Vagina (tissue), 2 donors: Measurements from ENCODE around the gene ZNF638. TPM values are rescaled to one million over a fixed set of nuclear protein-coding genes. Genes with fewer than 3 reads are reported as not detected.

Experiments
- DNase-seq, 2 donors: peaks; one replicate each; pipeline ENCODE4 v3.0.0-alpha.2; 2017; ENCODE audit errors: extremely low spot score in 2 of 2
- H3K27ac ChIP-seq: fragments of 200-600 bp; sonication (generic); one replicate; pipeline ENCODE4 v1.5.1; 2019
- H3K27me3 ChIP-seq: fragments of 200-600 bp; sonication (generic); one replicate; pipeline ENCODE4 v1.5.1; 2019
- H3K36me3 ChIP-seq, 2 donors: fragments of 200-600 bp; sonication (generic); one replicate each; pipeline ENCODE4 v1.5.1; 2017 to 2019
- H3K4me1 ChIP-seq: fragments of 200-600 bp; sonication (generic); one replicate; pipeline ENCODE4 v1.5.1; 2019
- H3K4me3 ChIP-seq, 2 donors: fragments of 200-600 bp; sonication (generic); 1 replicate in 1 of 2; 2 replicates in 1 of 2; pipeline ENCODE4 v1.5.1; 2016 to 2019
- H3K9me3 ChIP-seq: fragments of 200-600 bp; sonication (generic); one replicate; pipeline ENCODE4 v1.5.1; 2019
- POLR2A ChIP-seq, 2 donors: fragments of 450-650 bp; IDR thresholded peaks; one replicate each; pipeline ENCODE4 v1.6.1; 2017; ENCODE audit warnings: antibody characterized with exemption in 2 of 2, mild to moderate bottlenecking in 2 of 2, moderate library complexity in 2 of 2
- POLR2AphosphoS5 ChIP-seq, 2 donors: sonication (generic); formaldehyde crosslinking; IDR thresholded peaks; one replicate each; pipeline ENCODE4 v1.9.0; 2017; ENCODE audit warnings: antibody characterized with exemption in 2 of 2, mild to moderate bottlenecking in 2 of 2, low read depth in 1 of 2; ENCODE audit not compliant: insufficient read depth in 1 of 2
- intact Hi-C: fragments of 100-400 bp; cut with DNase I; formaldehyde crosslinking; loops from one replicate; pipeline ENCODE4 v1.15.1; 2023
- total RNA-seq: library from RNA; depleted of rRNA; stranded (reverse); fragments of >200 nt; gene quantifications from one replicate; pipeline ENCODE4 v1.2.3, GENCODE V29; 2016
- TF ChIP-seq, protein P1 (sequence below), 3 experiments: fragments of 450-650 bp in 2 of 3; fragments of 200-600 bp in 1 of 3; sonication (generic) in 1 of 3; IDR thresholded peaks; one replicate each; pipeline ENCODE4 v1.5.1; 2017 to 2019; ENCODE audit warnings: antibody characterized with exemption in 3 of 3, mild to moderate bottlenecking in 2 of 3, moderate library complexity in 2 of 3

Gene ZNF638
- total RNA-seq, 1 donor from 2014 or later, result 139 TPM

DNA sequence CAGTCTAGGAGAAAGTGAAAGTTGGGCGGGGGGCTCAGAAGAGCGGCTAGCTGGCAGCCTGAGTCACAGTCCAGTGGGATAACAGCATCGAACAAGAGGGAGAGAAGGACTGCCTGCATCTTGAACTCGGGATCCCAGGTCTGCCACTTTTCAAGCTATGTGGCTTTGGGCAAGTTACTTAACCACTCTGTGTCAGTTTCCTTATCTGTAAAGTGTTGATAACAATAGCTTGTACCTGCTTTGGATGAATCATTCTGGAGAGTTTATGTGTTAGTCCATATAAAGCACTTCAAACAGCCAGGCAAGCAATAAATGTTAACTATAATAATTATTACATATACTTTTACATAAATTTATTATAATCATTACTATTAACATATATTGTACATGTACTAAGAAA lies 126.3 kb downstream of the ZNF638 start:
- no peak overlapping the region for H3K4me3 ChIP-seq
- no peaks in the 10 kb centered on the region for H3K27me3 ChIP-seq
- H3K36me3 ChIP-seq, result no peaks in the 10 kb centered on the region
- H3K4me1 ChIP-seq, result peaks cover 17% of the 10 kb centered on the region
- TF ChIP-seq, protein P1, sequence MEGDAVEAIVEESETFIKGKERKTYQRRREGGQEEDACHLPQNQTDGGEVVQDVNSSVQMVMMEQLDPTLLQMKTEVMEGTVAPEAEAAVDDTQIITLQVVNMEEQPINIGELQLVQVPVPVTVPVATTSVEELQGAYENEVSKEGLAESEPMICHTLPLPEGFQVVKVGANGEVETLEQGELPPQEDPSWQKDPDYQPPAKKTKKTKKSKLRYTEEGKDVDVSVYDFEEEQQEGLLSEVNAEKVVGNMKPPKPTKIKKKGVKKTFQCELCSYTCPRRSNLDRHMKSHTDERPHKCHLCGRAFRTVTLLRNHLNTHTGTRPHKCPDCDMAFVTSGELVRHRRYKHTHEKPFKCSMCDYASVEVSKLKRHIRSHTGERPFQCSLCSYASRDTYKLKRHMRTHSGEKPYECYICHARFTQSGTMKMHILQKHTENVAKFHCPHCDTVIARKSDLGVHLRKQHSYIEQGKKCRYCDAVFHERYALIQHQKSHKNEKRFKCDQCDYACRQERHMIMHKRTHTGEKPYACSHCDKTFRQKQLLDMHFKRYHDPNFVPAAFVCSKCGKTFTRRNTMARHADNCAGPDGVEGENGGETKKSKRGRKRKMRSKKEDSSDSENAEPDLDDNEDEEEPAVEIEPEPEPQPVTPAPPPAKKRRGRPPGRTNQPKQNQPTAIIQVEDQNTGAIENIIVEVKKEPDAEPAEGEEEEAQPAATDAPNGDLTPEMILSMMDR (IDR thresholded peaks at IDR 0.05), result no peak
- TF ChIP-seq POLR2AphosphoS5 (IDR thresholded peaks at IDR 0.05; ENCODE audit: insufficient read depth in 1 of 2, low read depth in 1 of 2), result no peak
- no peak for TF ChIP-seq POLR2A (IDR thresholded peaks at IDR 0.05)
- no peak overlapping the region for H3K27ac ChIP-seq
- no peaks in the 10 kb centered on the region for H3K9me3 ChIP-seq
- DNase-seq, result no peak
- intact Hi-C loops, result no loop called here

DNA sequence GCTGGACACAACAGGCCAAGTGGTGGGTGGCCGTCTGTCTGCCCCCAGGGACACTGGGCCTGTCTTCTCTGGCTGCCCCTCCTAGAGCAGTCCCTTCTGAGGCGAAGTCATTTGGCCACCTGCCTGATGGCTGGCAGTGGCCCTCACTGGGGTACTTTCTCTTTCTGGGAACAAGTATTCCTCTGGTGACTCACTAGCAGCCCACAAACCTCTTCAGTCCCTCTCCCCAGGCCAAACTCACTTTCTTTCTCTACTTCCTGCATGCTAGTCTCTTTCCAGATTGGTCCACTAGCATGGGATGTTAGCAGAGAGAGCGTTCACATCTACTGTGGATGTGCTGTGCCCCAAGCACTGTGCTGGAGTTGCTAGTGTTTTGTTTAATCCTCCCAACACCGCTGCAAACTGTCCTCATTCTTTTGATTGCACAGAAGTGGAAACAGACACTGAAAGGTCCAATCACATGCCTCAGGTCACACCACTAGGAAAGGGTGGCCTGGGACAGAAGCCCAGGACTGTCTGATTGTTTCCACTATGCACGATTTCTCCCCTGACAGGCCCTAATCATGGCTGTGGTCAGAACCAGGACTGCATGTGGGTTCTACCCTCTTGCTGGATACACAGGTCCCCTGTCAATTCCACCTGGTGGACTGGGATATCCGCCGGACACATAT lies 127.0 kb downstream of the ZNF638 start:
- Histone ChIP-seq H3K36me3 (no peaks in the 10 kb centered on the region), H3K4me1 (peaks cover 11% of the 10 kb centered on the region), H3K9me3 (no peaks in the 10 kb centered on the region), H3K27me3 (no peaks in the 10 kb centered on the region), H3K4me3 (no peak overlapping the region), H3K27ac (no peak overlapping the region)
- DNase-seq, result peak; percentile 70 to 79
- intact Hi-C loops, result no loop called here
- TF ChIP-seq POLR2AphosphoS5 (IDR thresholded peaks at IDR 0.05; ENCODE audit: insufficient read depth in 1 of 2, low read depth in 1 of 2), result no peak
- TF ChIP-seq, protein P1 (IDR thresholded peaks at IDR 0.05), result no peak
- TF ChIP-seq POLR2A (IDR thresholded peaks at IDR 0.05), result no peak

DNA sequence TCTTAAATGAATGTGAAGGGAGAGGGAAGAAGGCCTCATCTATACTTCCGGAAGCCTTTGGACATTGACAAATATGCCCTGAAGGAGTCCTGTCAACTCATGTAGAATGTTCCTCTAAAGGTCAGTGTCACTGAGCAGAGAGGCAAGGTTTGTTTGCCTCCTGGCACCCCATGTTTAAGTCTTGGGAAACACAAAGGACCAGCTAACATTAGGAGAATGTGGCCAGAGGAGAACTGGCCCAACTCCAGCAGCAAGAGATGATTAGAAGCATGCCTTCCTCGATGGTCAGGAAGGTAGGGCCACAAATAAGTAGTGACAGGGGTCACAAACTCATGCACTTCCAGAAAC lies 127.5 kb downstream of the ZNF638 start:
- Histone ChIP-seq H3K27ac (no peak overlapping the region), H3K4me3 (no peak overlapping the region), H3K9me3 (no peaks in the 10 kb centered on the region), H3K4me1 (peaks cover 6% of the 10 kb centered on the region), H3K27me3 (no peaks in the 10 kb centered on the region), H3K36me3 (no peaks in the 10 kb centered on the region)
- peak in 1 of 2 donors; percentile 77 for DNase-seq
- intact Hi-C loops, result no loop called here
- TF ChIP-seq POLR2AphosphoS5 (IDR thresholded peaks at IDR 0.05; ENCODE audit: insufficient read depth in 1 of 2, low read depth in 1 of 2) (no peak), POLR2A (IDR thresholded peaks at IDR 0.05) (no peak)
- TF ChIP-seq, protein P1 (IDR thresholded peaks at IDR 0.05), result no peak

DNA sequence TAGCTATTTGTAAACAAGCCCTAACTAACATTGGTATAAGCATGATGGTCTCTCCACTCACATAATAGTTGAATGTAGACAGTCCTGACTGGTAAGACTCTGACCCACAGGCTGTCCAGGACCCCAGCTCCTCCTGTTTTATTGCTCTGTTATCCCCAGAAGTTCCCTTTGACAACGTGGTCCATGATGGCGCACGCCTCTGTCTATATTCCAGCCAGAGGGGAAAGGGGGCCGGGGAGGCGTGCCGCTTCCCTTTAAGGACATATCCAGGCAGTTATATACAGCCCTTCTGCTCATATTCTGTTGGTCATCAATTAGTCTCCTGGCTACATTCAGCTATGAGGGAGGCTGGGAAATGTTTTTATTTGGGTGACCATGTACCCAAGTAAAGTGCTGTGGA lies 128.5 kb downstream of the ZNF638 start:
- Histone ChIP-seq H3K27me3 (no peaks in the 10 kb centered on the region), H3K36me3 (no peaks in the 10 kb centered on the region), H3K27ac (no peak overlapping the region), H3K4me1 (no peaks in the 10 kb centered on the region), H3K4me3 (no peak overlapping the region), H3K9me3 (no peaks in the 10 kb centered on the region)
- TF ChIP-seq, protein P1 (IDR thresholded peaks at IDR 0.05), result no peak
- TF ChIP-seq POLR2AphosphoS5 (IDR thresholded peaks at IDR 0.05; ENCODE audit: insufficient read depth in 1 of 2, low read depth in 1 of 2), result no peak
- no peak for TF ChIP-seq POLR2A (IDR thresholded peaks at IDR 0.05)
- intact Hi-C loops, result loop anchor here (5.0 kb wide), 1 partner anchor 52 kb away; no protein-coding TSS in a partner anchor
- peak in 1 of 2 donors; percentile 70 for DNase-seq

DNA sequence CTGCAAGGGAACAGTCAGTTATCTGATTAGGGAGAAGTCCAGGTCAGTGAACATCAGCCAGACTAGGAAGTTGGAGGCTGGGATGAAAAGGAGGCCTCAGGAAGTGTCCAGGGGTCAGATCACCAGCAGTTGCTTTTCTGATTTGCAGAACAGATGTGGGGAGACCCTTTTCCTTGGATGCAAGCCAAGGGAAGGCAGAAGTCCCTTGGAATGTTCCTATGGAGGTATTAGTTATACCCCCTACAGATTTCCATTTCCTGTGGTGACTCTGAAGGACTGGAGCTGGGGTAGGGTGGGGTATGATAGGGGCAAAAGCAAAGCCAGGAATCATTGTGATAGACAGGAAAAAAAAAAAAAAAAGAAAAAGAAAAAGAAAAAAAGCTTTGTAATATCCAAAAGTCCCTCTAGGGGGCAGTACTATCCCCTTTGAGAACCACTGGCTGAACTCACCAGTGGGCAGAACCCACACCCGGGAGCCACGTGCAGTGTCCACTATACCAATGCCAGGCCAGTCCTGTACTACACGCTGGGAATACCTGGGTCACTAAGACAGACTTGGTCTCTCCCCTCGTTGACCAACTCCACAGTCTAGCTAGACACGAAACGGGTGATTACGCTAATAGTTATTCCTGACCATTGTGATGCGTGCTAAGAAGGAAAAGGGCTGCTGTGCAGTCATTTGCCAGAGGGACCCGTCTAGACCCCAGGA lies 129.2 kb downstream of the ZNF638 start:
- H3K4me1 ChIP-seq, result peaks cover 5% of the 10 kb centered on the region
- peaks cover 2% of the 10 kb centered on the region for H3K27me3 ChIP-seq
- no peak overlapping the region for H3K27ac ChIP-seq
- no peaks in the 10 kb centered on the region for H3K36me3 ChIP-seq
- TF ChIP-seq POLR2AphosphoS5 (IDR thresholded peaks at IDR 0.05; ENCODE audit: insufficient read depth in 1 of 2, low read depth in 1 of 2), result no peak
- TF ChIP-seq, protein P1 (IDR thresholded peaks at IDR 0.05), result peak in 1 of 3 experiments; percentile 21
- no peak overlapping the region for H3K4me3 ChIP-seq
- H3K9me3 ChIP-seq, result no peaks in the 10 kb centered on the region
- DNase-seq, result peak; percentile 58 to 64
- intact Hi-C loops, result loop anchor here (5.0 kb wide), 1 partner anchor 52 kb away; no protein-coding TSS in a partner anchor
